BJ (cell line): Measurements from ENCODE around the gene ZNF280D. TPM values are rescaled to one million over a fixed set of nuclear protein-coding genes. Genes with fewer than 3 reads are reported as not detected.

Experiments
- CTCF ChIA-PET: fragments of 350-600 bp; formaldehyde crosslinking; extraction: SDS; loops from one replicate; lab custom pipeline; 2021; ENCODE audit warnings: antibody characterized with exemption, inconsistent platforms; lab: Yijun Ruan, JAX
- POLR2A ChIA-PET: fragments of 300-600 bp; sonication (Branson Sonifier 250); formaldehyde crosslinking; extraction: SDS; loops from one replicate; lab custom pipeline; 2021; ENCODE audit warnings: antibody characterized with exemption; lab: Charles Lee
- DNase-seq: peaks from one replicate; pipeline ENCODE4 v3.0.0-alpha.2; 2011; ENCODE audit warnings: low read depth
- H3K27me3 ChIP-seq: 2 replicates; pipeline ENCODE4 v1.6.0; 2011; ENCODE audit warnings: low read length; ENCODE audit not compliant: control insufficient read depth, insufficient read depth
- H3K36me3 ChIP-seq: 2 replicates; pipeline ENCODE4 v1.5.1; 2011; ENCODE audit warnings: low read length; ENCODE audit not compliant: control insufficient read depth, insufficient read depth
- H3K4me3 ChIP-seq: 2 replicates; pipeline ENCODE4 v1.5.1; 2011; ENCODE audit warnings: low read depth, mild to moderate bottlenecking, control low read depth, low read length
- polyA plus RNA-seq: library from polyadenylated mRNA; depleted of rRNA; stranded (reverse); fragments of >200 nt; gene quantifications from 2 replicates; pipeline ENCODE4 v1.2.3, GENCODE V29; 2011
- TF ChIP-seq, protein P1 (sequence below): IDR thresholded peaks from 2 replicates; pipeline ENCODE4 v1.5.1; 2011; ENCODE audit warnings: low read depth, mild to moderate bottlenecking, control low read depth, inconsistent platforms, low read length, moderate library complexity; ENCODE audit not compliant: insufficient read depth

ZNF280D gene
- polyA plus RNA-seq, 1 experiment = 4.0 TPM

DNA sequence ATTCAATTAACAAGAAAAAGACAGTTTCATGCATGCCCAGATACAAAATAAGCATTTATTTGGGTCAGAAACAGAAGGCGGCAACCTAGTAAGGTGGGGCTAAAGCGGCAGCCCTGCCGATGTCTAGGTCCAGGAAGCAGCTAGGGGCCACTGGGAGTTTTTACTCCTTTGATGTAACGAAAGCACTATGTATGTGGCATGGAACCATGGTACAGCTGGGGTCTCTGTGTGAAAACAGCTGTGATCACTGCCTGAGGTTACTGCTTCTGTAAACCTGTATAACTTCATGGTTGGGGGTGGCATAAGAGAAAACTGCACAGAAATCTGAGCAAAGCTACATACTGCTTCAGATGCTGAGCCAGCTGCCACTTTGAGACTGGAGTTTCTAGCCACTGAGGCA, 119.5 kb downstream of the ZNF280D start:
- ChIA-PET CTCF (interaction anchor here (0.6 to 0.7 kb wide), 2 partner anchors 110 to 132 kb away, joined by 3 read pairs; no protein-coding TSS in a partner anchor), POLR2A (no interaction called here)
- Histone ChIP-seq H3K36me3 (no peaks in the 10 kb centered on the region), H3K27me3 (no peaks in the 10 kb centered on the region), H3K4me3 (no peak overlapping the region)
- TF ChIP-seq, protein P1, sequence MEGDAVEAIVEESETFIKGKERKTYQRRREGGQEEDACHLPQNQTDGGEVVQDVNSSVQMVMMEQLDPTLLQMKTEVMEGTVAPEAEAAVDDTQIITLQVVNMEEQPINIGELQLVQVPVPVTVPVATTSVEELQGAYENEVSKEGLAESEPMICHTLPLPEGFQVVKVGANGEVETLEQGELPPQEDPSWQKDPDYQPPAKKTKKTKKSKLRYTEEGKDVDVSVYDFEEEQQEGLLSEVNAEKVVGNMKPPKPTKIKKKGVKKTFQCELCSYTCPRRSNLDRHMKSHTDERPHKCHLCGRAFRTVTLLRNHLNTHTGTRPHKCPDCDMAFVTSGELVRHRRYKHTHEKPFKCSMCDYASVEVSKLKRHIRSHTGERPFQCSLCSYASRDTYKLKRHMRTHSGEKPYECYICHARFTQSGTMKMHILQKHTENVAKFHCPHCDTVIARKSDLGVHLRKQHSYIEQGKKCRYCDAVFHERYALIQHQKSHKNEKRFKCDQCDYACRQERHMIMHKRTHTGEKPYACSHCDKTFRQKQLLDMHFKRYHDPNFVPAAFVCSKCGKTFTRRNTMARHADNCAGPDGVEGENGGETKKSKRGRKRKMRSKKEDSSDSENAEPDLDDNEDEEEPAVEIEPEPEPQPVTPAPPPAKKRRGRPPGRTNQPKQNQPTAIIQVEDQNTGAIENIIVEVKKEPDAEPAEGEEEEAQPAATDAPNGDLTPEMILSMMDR = no peak
- DNase-seq = no peak

DNA sequence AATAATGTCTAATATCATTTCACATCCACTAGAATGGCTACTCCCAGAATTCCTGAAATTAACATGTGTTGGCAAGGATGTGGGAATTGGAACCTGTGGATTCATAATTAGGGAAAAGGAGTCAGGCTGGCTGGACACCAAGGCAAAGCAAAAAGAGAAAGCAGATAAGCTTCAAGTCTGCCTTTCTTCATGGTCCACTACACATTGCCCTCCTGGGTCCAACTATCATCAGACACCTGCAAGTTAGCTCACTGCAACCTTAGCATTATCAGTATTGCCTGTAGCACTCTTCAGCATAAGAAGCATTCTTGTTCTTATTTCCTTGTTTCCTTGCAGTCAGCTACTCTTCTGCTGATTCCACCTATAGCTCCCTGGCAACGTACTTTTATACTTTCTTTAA, 124.3 kb downstream of the ZNF280D start:
- CTCF ChIA-PET = no interaction called here
- TF ChIP-seq, protein P1 = no peak
- no peak for DNase-seq
- Histone ChIP-seq H3K27me3 (no peaks in the 10 kb centered on the region), H3K36me3 (no peaks in the 10 kb centered on the region), H3K4me3 (no peak overlapping the region)
- POLR2A ChIA-PET = no interaction called here

GRCh38 chr15:56608140-56608778, 125.0 kb downstream of the ZNF280D start:
- TF ChIP-seq, protein P1 = no peak
- no peak for DNase-seq
- POLR2A ChIA-PET = no interaction called here

GRCh38 chr15:56602253-56602652, 131.1 kb downstream of the ZNF280D start:
- no peaks in the 10 kb centered on the region for H3K27me3 ChIP-seq
- ChIA-PET CTCF (no interaction called here), POLR2A (no interaction called here)
- TF ChIP-seq, protein P1 = no peak
- no peak overlapping the region for H3K4me3 ChIP-seq
- no peak for DNase-seq
- H3K36me3 ChIP-seq = no peaks in the 10 kb centered on the region

More at GRCh38 chr15:56608140-56608778, 125.0 kb downstream of the ZNF280D start:
- Histone ChIP-seq H3K27me3 (no peaks in the 10 kb centered on the region), H3K4me3 (no peak overlapping the region), H3K36me3 (no peaks in the 10 kb centered on the region)
- CTCF ChIA-PET = no interaction called here

DNA sequence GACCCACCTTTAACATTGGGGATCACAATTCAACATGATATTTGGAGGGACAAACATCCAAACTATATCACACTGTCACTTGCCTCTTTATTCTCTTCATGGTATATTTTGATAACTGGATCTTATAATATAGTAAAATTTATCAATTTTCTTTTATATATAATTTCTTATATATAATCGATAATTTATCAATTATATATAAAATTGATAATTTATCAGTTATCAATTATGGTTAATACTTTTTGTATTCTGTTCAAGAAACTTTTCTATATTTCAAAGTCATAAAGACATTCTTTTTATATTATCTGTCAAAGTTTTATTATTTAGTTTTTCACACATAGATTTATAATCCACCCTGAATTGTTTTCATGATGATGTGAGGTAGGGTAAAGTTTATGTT, 132.9 kb downstream of the ZNF280D start:
- DNase-seq = no peak
- no peaks in the 10 kb centered on the region for H3K36me3 ChIP-seq
- TF ChIP-seq, protein P1 = no peak
- CTCF ChIA-PET = no interaction called here
- no peaks in the 10 kb centered on the region for H3K27me3 ChIP-seq
- POLR2A ChIA-PET = no interaction called here
- no peak overlapping the region for H3K4me3 ChIP-seq
